HG03060 (cell line): ENCODE measurements around the gene CCDC12.

Experiments used
- ATAC-seq: cut with Tn5 transposase; IDR thresholded peaks from one replicate; pipeline ENCODE4 v1.9.1; 2021; ENCODE audit warnings: low read depth, moderate number of reproducible peaks; ENCODE audit not compliant: unreplicated experiment

The CCDC12 gene

GRCh38 chr3:46943237-46944187 lies 33.0 kb downstream of the CCDC12 start:
- ATAC-seq, result no peak

DNA sequence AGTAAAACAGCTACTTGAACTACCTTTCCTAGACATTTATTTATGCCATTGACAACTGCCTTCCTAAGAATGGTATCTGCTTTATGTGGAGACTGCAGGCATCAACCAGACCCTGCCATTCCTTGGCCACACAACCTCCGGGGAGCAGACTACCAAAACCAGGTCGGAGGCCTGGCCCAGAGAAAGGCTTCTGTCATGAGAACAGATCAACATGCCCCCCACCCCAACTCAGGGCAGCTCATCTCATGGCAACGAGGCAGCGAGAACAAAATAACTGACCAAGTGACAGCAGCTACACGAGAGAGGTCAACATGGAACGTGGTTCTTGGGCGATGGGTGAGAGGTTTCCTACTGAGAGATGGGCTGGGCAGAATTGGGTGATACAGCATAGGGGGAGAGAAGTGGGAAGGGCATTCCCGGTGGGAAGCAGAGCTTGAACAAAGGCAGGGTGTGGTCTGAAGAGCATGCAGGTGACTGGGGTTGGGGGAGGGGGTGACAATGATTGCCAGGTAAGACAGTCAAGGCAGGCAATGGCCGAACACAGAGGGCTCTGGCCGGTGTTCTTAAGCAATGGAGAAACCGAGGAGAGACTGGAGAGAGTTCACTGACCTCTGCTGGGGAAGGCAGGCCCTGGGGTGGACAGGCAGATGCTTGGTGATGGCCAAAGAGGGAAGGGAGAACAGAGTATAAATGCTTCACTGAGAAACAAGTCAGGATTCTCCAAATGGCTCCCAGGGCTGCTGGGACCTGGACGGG lies 33.9 kb downstream of the CCDC12 start:
- no peak for ATAC-seq

DNA sequence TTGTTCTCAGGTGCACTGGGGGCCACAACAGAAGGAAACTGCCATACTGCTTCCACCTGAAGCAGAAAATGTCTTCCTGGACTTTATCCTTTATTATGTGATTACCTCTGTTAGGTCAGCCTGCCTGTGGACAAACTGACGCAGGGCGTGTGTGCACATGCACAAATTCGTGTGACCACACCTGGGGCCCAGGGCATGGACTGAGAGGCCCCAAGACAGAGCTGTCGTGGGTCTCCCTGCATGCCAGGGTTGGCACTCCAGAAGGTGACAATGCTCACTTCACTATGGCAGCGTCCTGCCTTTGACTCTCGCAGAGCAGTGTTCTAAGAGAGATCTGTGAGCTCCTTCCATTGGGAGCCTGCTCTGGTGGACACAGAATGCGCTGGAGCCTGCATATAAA lies 34.5 kb downstream of the CCDC12 start:
- no peak for ATAC-seq

GRCh38 chr3:46939578-46940445 lies 36.7 kb downstream of the CCDC12 start:
- no peak for ATAC-seq

DNA sequence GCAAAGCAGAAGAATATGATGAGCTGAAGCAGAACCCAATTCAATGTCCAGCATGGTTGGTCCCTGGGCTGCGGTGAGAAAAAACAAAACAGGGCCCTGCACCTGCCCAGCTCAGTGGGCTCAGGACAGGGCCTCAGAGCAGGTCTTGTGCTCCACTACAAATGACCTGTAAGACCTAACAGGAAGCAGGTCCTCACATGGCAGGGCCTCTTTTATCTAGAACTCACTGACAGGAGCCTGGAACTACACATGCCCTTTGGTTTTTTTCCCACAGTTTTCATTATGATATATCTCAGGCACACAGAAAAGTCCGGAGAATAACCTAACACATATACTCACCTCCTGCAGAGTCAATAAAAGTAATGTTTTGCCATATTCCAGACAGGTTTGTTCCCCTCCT lies 38.4 kb downstream of the CCDC12 start:
- ATAC-seq, result no peak

GRCh38 chr3:46936733-46937250 lies 39.8 kb downstream of the CCDC12 start:
- no peak for ATAC-seq

- no peak for ATAC-seq
Measured at GRCh38 chr3:46935989-46936558, 40.5 kb downstream of the CCDC12 start.

GRCh38 chr3:46935168-46935858 lies 41.2 kb downstream of the CCDC12 start:
- ATAC-seq, result no peak

DNA sequence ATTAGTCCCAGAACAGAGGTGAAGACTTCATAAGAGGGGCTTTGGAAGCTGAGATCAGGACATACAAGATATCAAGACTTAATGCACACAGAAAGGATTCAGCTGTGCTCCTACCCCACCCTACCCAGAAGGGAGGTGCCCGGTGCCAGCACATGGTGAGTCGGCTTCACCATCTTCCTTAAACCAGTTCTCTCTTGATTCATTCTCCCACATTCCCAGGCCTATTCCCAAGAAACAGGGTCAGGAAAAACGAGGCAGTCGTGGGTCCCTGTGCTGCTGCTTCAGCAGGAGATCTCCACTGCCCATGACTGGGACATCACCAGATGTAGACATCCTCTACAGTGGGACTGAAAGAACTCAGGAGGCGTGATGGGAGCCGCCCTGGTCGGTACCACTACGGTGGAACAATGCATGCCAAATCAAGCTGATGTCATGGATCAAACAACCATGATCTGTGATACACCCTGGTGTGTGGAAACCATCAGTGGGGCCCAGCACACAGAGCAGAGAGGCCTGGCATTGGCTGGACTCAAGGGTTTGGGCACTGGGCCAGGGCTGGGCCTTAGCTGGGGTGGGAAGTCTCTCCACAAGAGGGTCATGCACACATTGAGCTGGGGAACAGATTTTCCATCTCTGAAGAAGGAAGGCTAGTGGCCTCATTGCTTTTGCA lies 41.9 kb downstream of the CCDC12 start:
- no peak for ATAC-seq

DNA sequence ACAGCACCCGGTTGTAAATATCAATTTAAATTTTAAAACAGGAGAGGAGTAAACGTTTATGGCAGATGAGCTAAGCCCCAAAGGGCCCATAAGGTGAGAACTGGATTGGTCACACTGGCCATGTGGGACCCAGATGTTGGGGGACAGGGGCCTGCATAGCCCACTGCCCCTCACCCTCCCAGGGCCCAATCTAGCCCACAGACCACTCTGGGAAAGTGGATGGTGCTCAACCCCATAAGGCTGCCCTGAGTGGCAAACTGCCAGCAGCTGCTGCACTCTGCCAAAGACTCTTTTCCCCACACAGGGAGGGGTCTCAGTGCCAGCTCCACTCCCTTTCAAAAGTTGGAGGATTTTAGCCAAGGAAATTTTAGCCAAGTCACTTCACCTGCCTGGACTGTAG lies 42.5 kb downstream of the CCDC12 start:
- no peak for ATAC-seq

DNA sequence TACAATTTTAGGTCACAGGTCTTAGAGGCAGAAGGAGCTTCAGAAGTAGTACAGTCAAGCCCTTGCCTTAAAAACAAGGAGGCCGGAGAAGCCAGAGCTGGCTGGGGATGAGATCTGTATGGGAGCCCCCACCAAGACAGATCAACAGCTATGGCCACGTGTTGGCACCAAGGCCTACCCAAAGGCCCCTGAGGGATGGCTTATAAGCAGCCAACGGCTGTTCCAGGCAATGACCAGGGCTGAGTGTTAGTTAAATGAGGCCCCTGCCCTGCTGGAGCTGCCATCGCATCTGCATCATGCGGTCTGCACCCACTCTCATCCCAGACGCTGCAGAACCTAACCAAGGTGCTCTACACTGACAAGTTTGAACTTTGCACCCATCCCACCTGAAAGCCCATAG lies 43.3 kb downstream of the CCDC12 start:
- no peak for ATAC-seq

DNA sequence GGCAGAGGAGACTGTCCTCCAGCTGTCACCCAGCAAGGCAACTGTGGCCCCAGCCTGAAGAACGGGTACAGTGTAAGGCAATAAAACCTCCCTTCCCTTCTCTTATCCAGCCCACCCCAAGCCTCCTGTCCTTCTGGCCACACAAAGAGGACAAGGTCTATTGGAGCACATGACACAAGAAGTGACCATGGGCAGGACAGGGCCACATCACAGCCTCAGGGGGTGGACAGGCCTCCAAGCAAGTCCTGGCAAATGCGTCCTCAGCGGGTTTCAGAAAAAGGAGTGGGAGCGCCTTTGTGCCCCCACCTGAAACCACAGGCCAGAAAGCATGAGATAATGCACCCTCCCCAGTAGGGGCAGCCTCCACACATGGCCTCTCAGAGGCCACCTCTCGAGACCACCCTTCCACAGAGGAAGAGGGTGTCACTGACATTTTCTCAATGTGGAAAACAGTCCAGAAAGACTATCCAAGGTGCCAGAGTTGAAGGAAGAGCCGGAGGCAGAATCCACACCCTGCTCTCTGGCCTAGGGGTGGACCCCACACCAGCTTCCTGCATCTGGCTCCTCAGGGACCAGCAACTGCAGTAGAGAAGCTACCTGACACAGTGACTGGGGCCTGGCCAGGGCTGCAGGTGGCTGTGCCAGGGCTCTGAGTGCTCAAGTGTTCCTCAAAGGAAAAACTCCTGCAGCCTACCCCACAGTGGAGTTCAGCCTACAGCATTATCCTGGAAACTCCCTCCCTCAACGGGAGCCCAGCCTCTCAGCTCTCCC lies 43.9 kb downstream of the CCDC12 start:
- ATAC-seq, result no peak

DNA sequence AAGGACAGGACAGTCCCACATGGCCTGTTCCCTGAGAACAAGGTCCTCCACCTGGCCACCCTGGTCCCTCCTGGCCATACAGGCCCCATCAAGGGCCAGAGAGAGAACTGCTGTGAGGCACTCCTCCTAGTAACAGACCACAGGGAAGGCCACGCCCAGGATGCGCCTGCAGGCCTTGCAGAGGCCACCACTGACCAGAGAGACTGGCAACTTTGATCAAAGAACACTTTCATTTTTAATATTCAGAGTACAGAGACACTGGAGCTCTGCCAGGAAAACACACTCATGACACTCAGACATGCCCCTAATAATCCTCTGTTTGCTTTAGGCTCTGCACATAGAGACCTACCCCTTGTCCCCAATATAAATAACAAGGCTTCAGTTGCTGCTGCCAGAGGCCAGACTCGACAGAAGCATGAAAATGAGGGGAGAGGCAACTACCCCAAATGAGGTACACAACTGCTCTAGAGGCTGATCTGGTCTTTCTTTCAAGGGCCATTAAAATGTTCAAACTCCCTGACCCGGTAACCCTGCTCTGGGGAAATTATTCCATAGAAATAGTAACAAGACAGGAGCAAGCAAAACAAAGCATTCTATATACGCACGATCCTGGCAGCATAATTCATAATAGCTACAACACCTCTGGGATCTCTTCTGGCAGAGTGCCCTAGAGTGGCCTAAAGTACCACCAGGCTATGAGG lies 44.8 kb downstream of the CCDC12 start:
- ATAC-seq, result no peak

- no peak for ATAC-seq
Measured at GRCh38 chr3:46930945-46931403, 45.6 kb downstream of the CCDC12 start.

- ATAC-seq, result no peak
Measured at GRCh38 chr3:46930166-46930944, 46.2 kb downstream of the CCDC12 start.

- no peak for ATAC-seq
Measured at GRCh38 chr3:46929324-46929723, 47.2 kb downstream of the CCDC12 start.

- no peak for ATAC-seq
Measured at GRCh38 chr3:46928282-46928681, 48.3 kb downstream of the CCDC12 start.
